HCT116 (cell line): ENCODE results near the gene MPIG6B. TPM values are rescaled to one million over a fixed set of nuclear protein-coding genes. Genes with fewer than 3 reads are reported as not detected.

Experiments used
- ATAC-seq: fragments of 200-7000 bp; cut with Tn5 transposase; 2 replicates; pipeline ENCODE4 v1.9.1; 2020; ENCODE audit warnings: mild to moderate bottlenecking, moderate library complexity
- BruUV-seq: library from RNA; stranded (reverse); fragments of 400-500 nt; replicated peaks from 2 replicates; lab custom pipeline; 2021; lab: Mats Ljungman, UMichigan
- CTCF ChIA-PET: fragments of 300-600 bp; sonication (Branson Sonifier 250); formaldehyde crosslinking; loops from one replicate; lab custom pipeline; 2021; ENCODE audit warnings: antibody characterized with exemption; lab: Charles Lee
- POLR2A ChIA-PET: fragments of 300-600, 350-600 bp; sonication (Branson Sonifier 250); formaldehyde crosslinking; loops from one replicate; lab custom pipeline; 2021; ENCODE audit warnings: antibody characterized with exemption; lab: Charles Lee
- RAD21 ChIA-PET, 2 experiments: fragments of 300-600 bp; sonication (Branson Sonifier 250); formaldehyde crosslinking; loops; one replicate each; lab custom pipeline; 2023; ENCODE audit warnings: low total read pairs in 2 of 2; ENCODE audit not compliant: uncharacterized antibody in 2 of 2, unreplicated experiment in 2 of 2, low non-redundant PET in 1 of 2; lab: Charles Lee
- DNase-seq: peaks from one replicate; pipeline ENCODE4 v3.0.0-alpha.2; 2010; ENCODE audit warnings: low read depth, low spot score
- H2AFZ ChIP-seq: fragments of 200-600 bp; shearing (Covaris generic), sonication (generic); 2 replicates; pipeline ENCODE4 v1.6.1; 2017; ENCODE audit warnings: low read depth, mixed run types, mixed read lengths, antibody characterized with exemption, low read length; ENCODE audit not compliant: poor library complexity, severe bottlenecking
- H3K27ac ChIP-seq: 2 replicates; pipeline ENCODE4 v1.5.1; 2012; ENCODE audit warnings: low read depth, low read length
- H3K27me3 ChIP-seq: fragments of 200-600 bp; sonication (generic); 2 replicates; pipeline ENCODE4 v1.6.1; 2016; ENCODE audit warnings: mixed run types, low read length, mixed read lengths; ENCODE audit not compliant: insufficient read depth
- H3K36me3 ChIP-seq, 2 experiments: fragments of 200-500 bp in 1 of 2; fragments of 200-600 bp in 1 of 2; sonication (Bioruptor generic) in 1 of 2; sonication (generic) in 1 of 2; 2 replicates each; pipeline versions ENCODE4 v1.5.1 to v1.6.1; 2014 to 2016; ENCODE audit warnings: low read length in 2 of 2, inconsistent platforms in 1 of 2, mixed read lengths in 1 of 2, mixed run types in 1 of 2; ENCODE audit not compliant: insufficient read depth in 2 of 2, control insufficient read depth in 1 of 2
- H3K4me1 ChIP-seq, 2 experiments: fragments of 200-600 bp in 1 of 2; sonication (generic) in 1 of 2; 2 replicates each; pipeline versions ENCODE4 v1.5.1 to v1.6.1; 2012 to 2017; ENCODE audit warnings: low read length in 2 of 2, inconsistent platforms in 1 of 2, mild to moderate bottlenecking in 1 of 2, mixed read lengths in 1 of 2, mixed run types in 1 of 2, moderate library complexity in 1 of 2; ENCODE audit not compliant: insufficient read depth in 2 of 2, control insufficient read depth in 1 of 2
- H3K4me2 ChIP-seq: fragments of 200-600 bp; sonication (generic); 2 replicates; pipeline ENCODE4 v1.6.1; 2017; ENCODE audit warnings: mixed run types, low read length, mixed read lengths
- H3K4me3 ChIP-seq, 2 experiments: fragments of 200-600 bp in 1 of 2; sonication (generic) in 1 of 2; replicated peaks in 1 of 2; 2 replicates each; pipeline ENCODE4 v1.5.1; 2011 to 2016; ENCODE audit warnings: low read length in 2 of 2, control low read depth in 1 of 2, low read depth in 1 of 2, mild to moderate bottlenecking in 1 of 2, mixed read lengths in 1 of 2, mixed run types in 1 of 2
- H3K79me2 ChIP-seq: fragments of 200-600 bp; sonication (generic); 2 replicates; pipeline ENCODE4 v1.6.1; 2017; ENCODE audit warnings: mild to moderate bottlenecking, mixed run types, low read length, moderate library complexity, mixed read lengths; ENCODE audit not compliant: insufficient read depth
- H3K9ac ChIP-seq: fragments of 200-600 bp; sonication (generic); 2 replicates; pipeline ENCODE4 v1.6.1; 2016; ENCODE audit warnings: low read length, mixed read lengths
- H3K9me2 ChIP-seq: fragments of 200-600 bp; sonication (generic), shearing (Covaris generic); 2 replicates; pipeline ENCODE4 v1.6.1; 2017; ENCODE audit warnings: mixed run types, mild to moderate bottlenecking, moderate library complexity; ENCODE audit not compliant: insufficient read depth
- H3K9me3 ChIP-seq, 2 experiments: fragments of 200-500 bp in 1 of 2; fragments of 200-600 bp in 1 of 2; sonication (Bioruptor generic) in 1 of 2; sonication (generic) in 1 of 2; 2 replicates each; pipeline ENCODE4 v1.6.1; 2014 to 2017; ENCODE audit warnings: low read length in 2 of 2, mixed read lengths in 2 of 2, inconsistent platforms in 1 of 2, low read depth in 1 of 2, mild to moderate bottlenecking in 1 of 2, mixed run types in 1 of 2, moderate library complexity in 1 of 2; ENCODE audit not compliant: control insufficient read depth in 1 of 2, insufficient read depth in 1 of 2
- H4K20me1 ChIP-seq: fragments of 200-600 bp; sonication (generic), shearing (Covaris generic); 2 replicates; pipeline ENCODE4 v1.6.1; 2017; ENCODE audit warnings: mixed run types, mild to moderate bottlenecking, moderate library complexity; ENCODE audit not compliant: insufficient read depth
- EGR1 ChIP-seq: IDR thresholded peaks from 2 replicates; pipeline ENCODE4 v1.6.1; 2012; ENCODE audit warnings: low read depth
- JUND ChIP-seq: IDR thresholded peaks from 2 replicates; pipeline ENCODE4 v1.6.1; 2012
- REST ChIP-seq: IDR thresholded peaks from 2 replicates; pipeline ENCODE4 v1.6.1; 2012; ENCODE audit warnings: low read depth
- YY1 ChIP-seq: IDR thresholded peaks from 2 replicates; pipeline ENCODE4 v1.6.1; 2011; ENCODE audit warnings: low read length, low read depth, moderate library complexity, mild to moderate bottlenecking; ENCODE audit not compliant: insufficient replicate concordance; ENCODE audit errors: extremely low read depth
- intact Hi-C: fragments of 100-400 bp; cut with micrococcal nuclease; formaldehyde crosslinking; loops from 2 replicates; pipeline ENCODE4 v1.10.0; 2022
- microRNA-seq: library from miRNA; unstranded; fragments of <30 nt; microRNA quantifications from one replicate; pipeline ENCODE4, GENCODE V29; 2016; ENCODE audit warnings: borderline number of aligned reads
- total RNA-seq: library from RNA; stranded (reverse); gene quantifications from one replicate; pipeline ENCODE4 v1.2.1, GENCODE V29; 2021; ENCODE audit not compliant: unreplicated experiment

The MPIG6B gene
- total RNA-seq, 1 experiment from 2014 or later: 0.42 TPM

GRCh38 chr6:31775633-31776484 lies 52.7 kb downstream of the MPIG6B start:
- ChIA-PET POLR2A (interaction anchor here (0.8 to 4.8 kb wide), 7 partner anchors 8 to 87 kb away, joined by 3 to 47 read pairs (median 4); partner anchors contain the start of genes HSPA1B and NEU1), CTCF (interaction anchor here (0.6 to 1.0 kb wide), 3 partner anchors 15 to 87 kb away, joined by 3 to 11 read pairs (median 3); partner anchors contain the start of gene NEU1), RAD21 (interaction anchor here in 1 of 2 experiments (0.7 to 1.1 kb wide), 3 partner anchors 17 to 41 kb away, joined by 3 to 5 read pairs (median 4); no protein-coding TSS in a partner anchor)
- TF ChIP-seq YY1 (no peak), EGR1 (no peak), REST (no peak), JUND (no peak)
- intact Hi-C loops: no loop called here
- Histone ChIP-seq H3K27ac (peak overlapping the region; percentile 79), H3K4me3 (peak overlapping the region; percentile 40 to 56), H3K79me2 (no peaks in the 10 kb centered on the region), H3K4me1 (peaks cover 43 to 60% of the 10 kb centered on the region in 2 experiments), H3K4me2 (peak overlapping the region; percentile 79), H3K9me2 (no peaks in the 10 kb centered on the region), H3K9me3 (no peaks in the 10 kb centered on the region), H2AFZ (no peak overlapping the region), H3K36me3 (peaks cover 0 to 20% of the 10 kb centered on the region in 2 experiments; a peak in 1 of 4 replicates), H3K27me3 (no peaks in the 10 kb centered on the region), H3K9ac (peak overlapping the region; percentile 64), H4K20me1 (no peaks in the 10 kb centered on the region)
- ATAC-seq (no peak), DNase-seq (no peak)
- no TSS peak for BruUV-seq

Small RNA genes within 50 kb of the gene (microRNA-seq; reads per million reads assigned to microRNA genes)
- not detected for gene MIR4646

Other genes with a start within 250 kb of the MPIG6B start
- 21.7 TPM for gene MICB, start 225.2 kb upstream of the MPIG6B start, total RNA-seq
- not detected for gene MCCD1, start 194.4 kb upstream of the MPIG6B start, total RNA-seq
- 545 TPM for gene DDX39B, start 181.4 kb upstream of the MPIG6B start, total RNA-seq
- 1.8 TPM for gene ATP6V1G2, start 176.8 kb upstream of the MPIG6B start, total RNA-seq
- 26.6 TPM for gene NFKBIL1, start 175.8 kb upstream of the MPIG6B start, total RNA-seq
- gene LTA, start 151.1 kb upstream of the MPIG6B start, total RNA-seq: 1.1 TPM
- gene TNF, start 147.8 kb upstream of the MPIG6B start, total RNA-seq: 0.59 TPM
- 0.64 TPM for gene LTB, start 140.9 kb upstream of the MPIG6B start, total RNA-seq
- gene LST1, start 137.1 kb upstream of the MPIG6B start, total RNA-seq: 0.69 TPM
- gene NCR3, start 130.4 kb upstream of the MPIG6B start, total RNA-seq: not detected
- not detected for gene AIF1, start 108.1 kb upstream of the MPIG6B start, total RNA-seq
- 250 TPM for gene PRRC2A, start 102.7 kb upstream of the MPIG6B start, total RNA-seq
- gene BAG6, start 70.7 kb upstream of the MPIG6B start, total RNA-seq: 368 TPM
- gene APOM, start 67.5 kb upstream of the MPIG6B start, total RNA-seq: 2.2 TPM
- gene C6orf47, start 62.6 kb upstream of the MPIG6B start, total RNA-seq: 13.4 TPM
- gene GPANK1, start 58.4 kb upstream of the MPIG6B start, total RNA-seq: 14.8 TPM
- gene CSNK2B, start 57.3 kb upstream of the MPIG6B start, total RNA-seq: 210 TPM
- gene LY6G5B, start 53.4 kb upstream of the MPIG6B start, total RNA-seq: 15.4 TPM
- gene LY6G5C, start 42.3 kb upstream of the MPIG6B start, total RNA-seq: 1.7 TPM
- gene ABHD16A, start 20.0 kb upstream of the MPIG6B start, total RNA-seq: 32.4 TPM
- not detected for gene LY6G6F, start 16.5 kb upstream of the MPIG6B start, total RNA-seq
- not detected for gene LY6G6D, start 8.0 kb upstream of the MPIG6B start, total RNA-seq
- gene LY6G6C, start 1.6 kb upstream of the MPIG6B start, total RNA-seq: 0.54 TPM
- 43.4 TPM for gene DDAH2, start 5.9 kb downstream of the MPIG6B start, total RNA-seq
- gene CLIC1, start 13.2 kb downstream of the MPIG6B start, total RNA-seq: 432 TPM
- 90.4 TPM for gene MSH5, start 16.6 kb downstream of the MPIG6B start, total RNA-seq
- 18.2 TPM for gene SAPCD1, start 39.3 kb downstream of the MPIG6B start, total RNA-seq
- 14.6 TPM for gene VWA7, start 54.0 kb downstream of the MPIG6B start, total RNA-seq
- 254 TPM for gene VARS1, start 72.4 kb downstream of the MPIG6B start, total RNA-seq
- 89.7 TPM for gene LSM2, start 83.6 kb downstream of the MPIG6B start, total RNA-seq
- gene HSPA1L, start 91.9 kb downstream of the MPIG6B start, total RNA-seq: 0.12 TPM
- gene HSPA1A, start 92.2 kb downstream of the MPIG6B start, total RNA-seq: 5.0 TPM
- 214 TPM for gene HSPA1B, start 104.4 kb downstream of the MPIG6B start, total RNA-seq
- 15.1 TPM for gene NEU1, start 139.4 kb downstream of the MPIG6B start, total RNA-seq
- 0.74 TPM for gene SLC44A4, start 155.6 kb downstream of the MPIG6B start, total RNA-seq
- 84.0 TPM for gene EHMT2, start 174.3 kb downstream of the MPIG6B start, total RNA-seq
- 10.3 TPM for gene ZBTB12, start 178.7 kb downstream of the MPIG6B start, total RNA-seq
- 3.1 TPM for gene C2, start 204.3 kb downstream of the MPIG6B start, total RNA-seq
- 1.5 TPM for gene CFB, start 222.7 kb downstream of the MPIG6B start, total RNA-seq
- 68.3 TPM for gene NELFE, start 235.6 kb downstream of the MPIG6B start, total RNA-seq
- gene SKIC2, start 235.8 kb downstream of the MPIG6B start, total RNA-seq: 68.0 TPM
- gene DXO, start 248.8 kb downstream of the MPIG6B start, total RNA-seq: 16.4 TPM